Panc1 (cell line): ENCODE measurements around the gene UNC13C.

Experiments
- CTCF ChIP-seq: fragments of 450-650 bp; IDR thresholded peaks from 2 replicates; pipeline ENCODE4 v1.5.1; 2017; ENCODE audit warnings: mild to moderate bottlenecking
- POLR2AphosphoS5 ChIP-seq: IDR thresholded peaks from 2 replicates; pipeline ENCODE4 v1.6.1; 2012; ENCODE audit warnings: mild to moderate bottlenecking, low read depth, low read length, moderate library complexity
- SIN3A ChIP-seq: IDR thresholded peaks from 2 replicates; pipeline ENCODE4 v1.6.1; 2012; ENCODE audit warnings: low read depth, mild to moderate bottlenecking, low read length, moderate library complexity, borderline replicate concordance; ENCODE audit not compliant: insufficient read depth
- TCF7L2 ChIP-seq: IDR thresholded peaks from 2 replicates; pipeline ENCODE4 v1.6.1; 2011; ENCODE audit warnings: mild to moderate bottlenecking, low read depth, low read length, inconsistent platforms
- TF ChIP-seq, protein P1 (sequence below), 2 experiments: IDR thresholded peaks; 2 replicates each; pipeline ENCODE4 v1.6.1; 2011 to 2012; ENCODE audit warnings: low read depth in 2 of 2, control low read depth in 1 of 2, low read length in 1 of 2, mild to moderate bottlenecking in 1 of 2, moderate library complexity in 1 of 2; ENCODE audit not compliant: insufficient read depth in 1 of 2

GRCh38 chr15:54579855-54580254, 601.6 kb downstream of the UNC13C start:
- TF ChIP-seq POLR2AphosphoS5 (no peak), CTCF (no peak), TCF7L2 (no peak), SIN3A (no peak)
- TF ChIP-seq, protein P1, sequence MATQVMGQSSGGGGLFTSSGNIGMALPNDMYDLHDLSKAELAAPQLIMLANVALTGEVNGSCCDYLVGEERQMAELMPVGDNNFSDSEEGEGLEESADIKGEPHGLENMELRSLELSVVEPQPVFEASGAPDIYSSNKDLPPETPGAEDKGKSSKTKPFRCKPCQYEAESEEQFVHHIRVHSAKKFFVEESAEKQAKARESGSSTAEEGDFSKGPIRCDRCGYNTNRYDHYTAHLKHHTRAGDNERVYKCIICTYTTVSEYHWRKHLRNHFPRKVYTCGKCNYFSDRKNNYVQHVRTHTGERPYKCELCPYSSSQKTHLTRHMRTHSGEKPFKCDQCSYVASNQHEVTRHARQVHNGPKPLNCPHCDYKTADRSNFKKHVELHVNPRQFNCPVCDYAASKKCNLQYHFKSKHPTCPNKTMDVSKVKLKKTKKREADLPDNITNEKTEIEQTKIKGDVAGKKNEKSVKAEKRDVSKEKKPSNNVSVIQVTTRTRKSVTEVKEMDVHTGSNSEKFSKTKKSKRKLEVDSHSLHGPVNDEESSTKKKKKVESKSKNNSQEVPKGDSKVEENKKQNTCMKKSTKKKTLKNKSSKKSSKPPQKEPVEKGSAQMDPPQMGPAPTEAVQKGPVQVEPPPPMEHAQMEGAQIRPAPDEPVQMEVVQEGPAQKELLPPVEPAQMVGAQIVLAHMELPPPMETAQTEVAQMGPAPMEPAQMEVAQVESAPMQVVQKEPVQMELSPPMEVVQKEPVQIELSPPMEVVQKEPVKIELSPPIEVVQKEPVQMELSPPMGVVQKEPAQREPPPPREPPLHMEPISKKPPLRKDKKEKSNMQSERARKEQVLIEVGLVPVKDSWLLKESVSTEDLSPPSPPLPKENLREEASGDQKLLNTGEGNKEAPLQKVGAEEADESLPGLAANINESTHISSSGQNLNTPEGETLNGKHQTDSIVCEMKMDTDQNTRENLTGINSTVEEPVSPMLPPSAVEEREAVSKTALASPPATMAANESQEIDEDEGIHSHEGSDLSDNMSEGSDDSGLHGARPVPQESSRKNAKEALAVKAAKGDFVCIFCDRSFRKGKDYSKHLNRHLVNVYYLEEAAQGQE (IDR thresholded peaks at IDR 0.05; ENCODE audit: insufficient read depth in 1 of 2, low read depth in 2 of 2, low read length in 1 of 2), result no peak
